CD4-positive, alpha-beta T cell treated with Interferon gamma for 1 hour (primary cell): ENCODE measurements around the gene NSFL1C.
A peak's percentile ranks its signal among the peaks of the same experiment; 100 is the strongest.

Experiments used
- DNase-seq: peaks from one replicate; pipeline ENCODE4 v3.0.0-alpha.2; 2020

NSFL1C gene

DNA sequence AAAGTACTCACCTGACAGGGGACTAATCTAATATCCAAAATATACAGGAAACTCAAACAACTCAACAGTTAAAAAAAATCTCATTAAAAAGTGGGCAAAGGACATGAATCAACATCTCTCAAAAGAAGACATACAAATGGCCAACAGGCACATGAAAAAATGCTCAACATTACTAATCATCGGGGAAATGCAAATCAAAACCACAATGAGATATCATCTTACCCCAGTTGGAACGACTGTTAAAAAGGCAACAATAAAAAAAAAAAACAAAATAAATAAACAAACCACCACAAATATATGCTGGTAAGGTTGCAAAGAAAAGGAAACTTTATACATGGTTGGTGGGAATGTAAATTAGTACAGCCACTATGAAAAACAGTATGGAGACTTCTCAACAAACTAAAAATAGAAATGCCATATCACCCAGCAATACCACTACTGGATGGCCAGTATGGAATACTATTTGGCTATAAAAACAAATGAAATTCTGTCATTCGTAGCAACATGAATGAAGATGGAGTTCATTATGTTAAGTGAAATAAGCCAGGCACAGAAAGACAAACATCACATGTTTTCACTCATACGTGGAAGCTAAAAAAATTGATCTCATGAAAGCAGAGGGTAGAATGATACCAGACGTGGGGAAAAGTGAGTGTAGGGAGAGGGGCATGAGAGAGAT is 17.9 kb upstream of the NSFL1C start:
- DNase-seq = no peak

DNA sequence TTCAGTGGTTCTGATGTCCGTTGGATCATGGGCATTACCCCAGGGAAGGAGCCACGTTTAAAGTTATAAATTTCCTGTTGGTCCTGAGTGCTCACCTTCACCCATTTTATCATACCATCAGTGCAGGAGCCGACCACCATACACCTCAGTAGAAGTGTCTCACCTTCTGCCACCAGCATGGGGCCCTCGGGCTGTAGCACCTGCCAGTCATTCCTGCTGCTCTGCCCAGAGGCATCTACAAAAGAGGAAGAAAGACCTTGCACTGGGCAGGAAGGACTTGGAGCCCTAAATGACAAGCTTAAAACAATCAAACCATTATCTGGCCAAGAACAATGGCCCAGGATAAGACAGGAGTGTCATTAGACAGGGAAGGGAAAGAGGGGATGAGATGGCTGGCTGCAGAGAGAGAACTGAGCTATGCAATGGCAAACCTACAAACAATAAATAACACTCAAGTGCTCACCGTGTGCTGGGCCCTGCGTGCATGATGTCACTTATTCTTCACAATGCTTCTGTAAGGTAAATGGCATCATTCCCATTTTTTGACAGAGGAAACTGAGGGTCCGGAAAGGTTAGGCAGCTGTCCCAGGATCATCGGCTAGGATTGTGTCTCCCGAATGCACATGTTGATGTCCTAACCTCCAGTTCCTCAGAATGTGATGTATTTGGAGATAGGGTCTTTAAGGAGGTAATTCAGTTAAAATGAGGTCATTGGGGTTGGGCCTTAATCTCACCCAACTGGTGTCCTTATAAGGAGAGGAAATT is 13.4 kb upstream of the NSFL1C start:
- no peak for DNase-seq

DNA sequence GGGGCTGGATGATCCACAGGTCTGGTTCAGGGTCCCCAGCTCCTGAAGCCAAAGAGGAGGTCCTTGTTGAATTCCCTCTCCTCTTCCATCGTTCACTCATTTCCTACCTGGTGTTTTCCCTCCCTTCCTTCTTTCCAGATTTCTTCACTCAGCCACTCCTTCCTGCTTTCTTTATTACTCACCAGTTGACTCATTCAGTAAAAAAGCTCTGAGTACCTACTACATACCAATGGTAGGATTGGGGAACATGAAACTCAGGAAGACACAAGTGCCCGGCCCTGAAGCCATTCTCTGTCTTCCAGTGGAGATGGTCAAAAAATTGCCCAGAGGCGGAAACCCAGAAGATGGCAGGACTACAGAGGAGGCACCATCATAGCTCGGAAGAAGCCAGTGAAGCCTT is 11.9 kb upstream of the NSFL1C start:
- no peak for DNase-seq

DNA sequence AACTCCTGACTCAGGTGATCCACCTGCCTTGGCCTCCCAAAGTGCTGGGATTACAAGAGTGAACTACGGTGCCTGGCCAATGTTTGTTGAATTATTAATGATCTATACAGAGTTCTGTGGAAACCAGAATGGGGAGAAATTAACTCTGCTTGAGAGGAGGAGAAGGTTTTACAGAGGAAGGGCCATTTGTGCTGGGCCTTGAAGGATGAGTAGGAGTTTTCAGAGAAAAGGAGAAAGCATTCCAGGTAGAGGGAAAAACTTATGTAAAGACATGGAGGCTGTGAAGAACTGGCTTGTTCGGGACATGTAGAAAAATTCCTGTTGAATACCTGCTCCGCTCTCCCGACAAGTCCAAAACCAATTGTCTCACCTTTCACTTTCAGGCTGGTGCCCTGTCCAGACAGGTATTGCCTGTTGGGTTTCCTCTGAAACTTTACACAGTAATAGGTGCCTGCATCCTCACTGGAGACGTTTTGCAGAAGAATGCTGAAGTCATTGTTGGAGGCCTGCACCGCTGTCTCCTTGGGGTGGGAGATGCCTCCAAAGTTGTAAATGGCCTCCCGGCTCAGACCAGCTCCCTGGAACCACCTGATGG is 11.3 kb upstream of the NSFL1C start:
- no peak for DNase-seq

DNA sequence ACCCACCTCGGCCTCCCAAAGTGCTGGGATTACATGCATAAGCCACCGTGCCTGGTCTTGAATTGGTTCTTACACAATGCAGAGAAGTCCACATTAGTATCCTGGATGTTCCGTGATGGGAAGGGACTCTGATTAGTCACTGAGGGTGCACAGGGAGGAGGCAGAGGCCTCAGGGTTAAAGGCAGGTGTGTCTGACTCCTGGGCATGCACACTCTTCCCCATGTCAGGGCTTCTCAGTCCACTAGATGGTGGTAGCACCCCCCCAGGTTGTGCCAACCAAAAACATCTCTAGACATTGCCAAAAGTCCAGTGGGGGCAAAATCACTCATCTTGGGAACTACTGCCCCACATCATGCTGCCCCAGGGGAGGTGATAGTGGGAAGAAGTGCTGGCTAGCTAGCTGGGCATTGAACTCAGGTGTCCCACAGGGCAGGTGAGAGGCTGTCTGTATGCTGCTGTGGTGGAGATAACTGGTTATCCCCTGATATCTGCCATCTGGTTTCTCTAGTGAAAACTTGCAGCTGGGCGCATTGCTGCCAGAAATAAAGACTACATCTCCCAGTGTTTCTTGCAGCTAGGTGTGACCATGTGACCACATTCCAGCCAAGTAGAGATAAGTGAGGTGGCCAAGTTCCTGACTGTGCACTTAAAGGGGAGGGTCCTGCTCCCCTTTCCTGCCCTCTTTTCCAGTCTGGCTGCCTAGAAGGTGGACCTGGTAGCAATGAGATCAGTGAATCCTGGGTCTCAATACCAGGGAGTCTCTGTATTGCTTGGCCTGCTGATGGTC is 8.4 kb upstream of the NSFL1C start:
- no peak for DNase-seq

DNA sequence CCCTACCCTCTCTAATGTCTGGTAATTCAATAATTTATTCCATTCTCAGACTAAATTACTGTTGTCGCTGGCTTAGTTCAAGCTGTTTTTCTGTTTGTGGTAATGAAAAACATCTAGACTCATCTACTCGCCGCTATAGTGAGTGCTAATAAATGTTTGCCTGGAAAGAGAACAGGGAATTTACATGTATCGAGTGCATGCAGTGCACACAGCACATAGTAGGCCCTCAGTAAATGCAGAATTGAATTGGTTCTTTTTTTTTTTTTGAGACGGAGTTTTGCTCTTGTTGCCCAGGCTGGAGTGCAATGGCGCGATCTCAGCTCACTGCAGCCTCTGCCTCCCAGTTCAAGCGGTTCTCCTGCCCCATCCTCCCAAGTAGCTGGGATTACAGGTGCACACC is 7.7 kb upstream of the NSFL1C start:
- no peak for DNase-seq

DNA sequence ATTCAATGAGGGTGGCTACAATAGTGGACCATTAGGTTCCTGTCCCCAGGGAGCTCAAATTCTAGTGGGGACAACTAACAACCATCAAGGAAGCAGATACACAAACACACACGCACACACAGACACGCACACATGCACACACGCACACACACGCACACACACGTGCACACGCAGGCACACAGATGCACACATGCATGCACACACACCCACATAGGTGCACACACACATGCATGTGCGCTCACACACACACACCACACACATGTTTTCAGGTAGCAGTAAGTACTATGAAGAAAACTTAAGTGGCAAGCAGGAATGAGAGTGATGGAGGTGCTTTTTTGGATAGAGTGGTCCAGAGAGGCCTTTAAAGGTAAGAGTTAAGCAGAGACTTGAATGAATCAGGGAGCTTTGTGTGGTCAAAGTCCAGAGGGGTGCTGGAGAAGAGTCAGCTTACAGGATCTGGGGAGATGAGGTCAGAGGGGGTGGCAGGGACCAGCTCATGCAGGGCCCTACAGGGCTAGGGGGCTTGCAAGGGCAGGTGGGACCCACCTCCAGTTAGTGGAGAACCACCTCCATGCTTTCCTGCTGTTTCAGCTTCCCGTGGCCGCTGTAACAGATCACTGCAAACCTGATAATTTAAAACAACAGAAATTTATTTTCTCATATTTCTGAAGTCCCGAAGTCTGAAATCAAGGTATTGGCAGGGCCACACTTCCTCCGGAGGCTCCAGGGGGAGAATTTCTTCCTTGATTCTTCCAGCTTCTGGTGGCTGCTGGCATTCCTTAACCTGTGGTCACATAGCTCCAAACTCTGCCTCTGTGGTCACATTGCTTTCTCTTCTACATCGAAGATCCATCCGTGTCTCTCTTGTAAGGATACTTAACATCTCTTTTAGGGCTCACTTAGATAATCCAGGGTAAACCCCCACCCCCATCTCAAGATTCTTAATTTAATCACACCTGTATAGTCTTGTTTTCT is 6.9 kb upstream of the NSFL1C start:
- no peak for DNase-seq

DNA sequence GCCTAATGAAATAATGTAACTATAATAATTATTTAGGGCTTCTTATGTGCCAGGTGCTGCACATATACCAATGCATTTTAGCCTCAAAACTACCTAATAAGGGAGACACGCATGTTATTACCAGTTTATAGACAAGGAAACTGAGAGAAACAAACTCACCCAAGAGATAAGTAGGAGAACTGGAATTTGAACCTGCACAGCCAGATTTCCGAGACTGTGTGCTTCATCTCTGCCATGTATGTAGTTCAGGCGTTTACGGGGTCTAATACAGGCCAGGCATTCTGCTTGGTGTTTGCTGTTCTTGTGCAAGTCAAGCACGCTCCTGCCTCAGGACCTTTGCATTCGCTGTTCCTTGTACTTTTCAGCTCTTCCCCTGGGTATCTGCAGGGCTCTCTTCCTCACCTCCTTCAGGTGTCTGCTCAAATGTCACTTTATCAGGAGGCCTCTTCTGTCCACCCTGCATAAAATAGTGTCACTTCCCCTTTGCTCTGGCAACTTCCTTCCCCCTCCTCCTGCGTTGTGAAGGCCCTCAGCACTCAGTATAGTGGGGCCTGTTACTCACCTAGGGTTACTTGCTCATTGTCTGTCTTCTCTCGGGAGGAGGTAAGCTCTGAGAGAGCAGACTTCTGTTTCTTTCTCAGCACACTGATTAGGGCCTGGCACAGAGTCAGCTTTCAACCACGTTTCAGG is 6.1 kb upstream of the NSFL1C start:
- peak; percentile 46 for DNase-seq

DNA sequence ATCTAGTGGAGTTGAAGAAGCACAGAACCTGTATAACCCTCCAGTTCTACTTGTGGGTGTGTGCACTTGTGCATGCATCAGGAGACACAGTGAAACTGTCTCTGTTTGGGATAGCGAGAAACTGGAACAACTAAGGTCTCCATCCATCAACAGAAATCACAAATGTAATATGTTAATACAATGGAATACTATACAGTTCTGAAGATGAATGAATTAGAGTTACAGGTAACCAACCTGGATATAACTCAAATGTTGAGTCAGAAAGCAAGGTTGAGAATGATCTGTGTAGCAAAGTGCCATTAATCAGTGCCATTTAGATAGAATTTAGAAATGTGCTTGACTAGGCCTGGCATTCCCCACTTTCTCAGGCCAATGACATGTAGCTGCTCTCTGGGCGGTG is 4.6 kb upstream of the NSFL1C start:
- DNase-seq = no peak

DNA sequence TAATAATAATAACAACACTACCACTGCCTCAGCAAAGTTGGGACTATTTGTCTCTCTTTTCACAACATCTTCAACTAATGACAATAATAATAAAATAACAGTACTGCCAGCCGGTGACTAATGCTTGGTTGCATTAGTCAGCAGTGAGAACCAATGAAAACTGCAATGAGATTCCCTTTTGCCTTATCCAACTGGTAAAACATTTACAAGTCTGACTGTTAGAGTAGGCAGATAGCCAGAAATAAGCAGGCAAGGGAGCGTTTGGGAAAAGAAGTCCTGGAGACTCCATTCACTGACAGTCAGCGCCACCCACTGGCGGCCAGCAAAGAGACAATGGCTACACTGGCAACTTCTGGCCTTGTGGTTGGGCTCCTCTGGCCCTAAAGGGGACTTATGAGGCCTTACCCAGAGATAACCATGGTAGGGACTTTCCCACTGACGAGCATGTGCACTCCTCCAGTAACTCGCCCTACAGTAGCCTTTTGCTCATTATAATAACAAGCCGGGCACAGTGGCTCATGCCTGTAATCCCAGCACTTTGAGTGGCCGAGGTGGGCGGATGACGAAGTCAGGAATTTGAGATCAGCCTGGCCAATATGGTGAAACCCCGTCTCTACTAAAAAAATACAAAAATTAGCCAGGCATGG is 3.4 kb upstream of the NSFL1C start:
- DNase-seq = peak; percentile 38

DNA sequence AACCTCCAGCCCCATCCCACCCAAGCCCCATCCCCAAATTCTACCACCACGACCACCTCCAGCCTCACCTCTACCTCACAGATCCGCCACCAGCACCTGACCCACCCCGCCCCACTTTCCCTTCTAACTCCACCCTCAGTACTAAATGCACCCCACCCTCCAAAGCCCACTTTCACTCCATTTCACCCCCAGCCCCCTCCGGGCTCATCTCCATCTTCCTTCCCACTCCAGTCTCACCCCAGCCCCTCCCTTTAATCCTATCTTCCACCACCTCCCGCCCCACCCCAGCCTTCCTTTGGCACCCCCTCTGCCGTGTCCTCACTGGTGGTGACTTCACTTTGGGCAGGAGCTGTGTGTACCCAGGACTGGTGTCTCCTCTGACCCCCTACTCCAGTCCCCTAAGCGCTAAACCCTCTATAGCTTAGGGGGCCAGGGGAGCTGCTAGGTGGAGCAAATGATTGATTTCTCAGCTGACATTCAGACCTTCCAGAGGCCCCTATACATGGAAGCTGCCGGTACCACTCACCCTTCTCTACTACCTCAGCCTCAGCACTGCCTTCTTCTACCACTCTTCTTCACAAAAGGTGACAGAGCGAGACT is 2.8 kb upstream of the NSFL1C start:
- no peak for DNase-seq

DNA sequence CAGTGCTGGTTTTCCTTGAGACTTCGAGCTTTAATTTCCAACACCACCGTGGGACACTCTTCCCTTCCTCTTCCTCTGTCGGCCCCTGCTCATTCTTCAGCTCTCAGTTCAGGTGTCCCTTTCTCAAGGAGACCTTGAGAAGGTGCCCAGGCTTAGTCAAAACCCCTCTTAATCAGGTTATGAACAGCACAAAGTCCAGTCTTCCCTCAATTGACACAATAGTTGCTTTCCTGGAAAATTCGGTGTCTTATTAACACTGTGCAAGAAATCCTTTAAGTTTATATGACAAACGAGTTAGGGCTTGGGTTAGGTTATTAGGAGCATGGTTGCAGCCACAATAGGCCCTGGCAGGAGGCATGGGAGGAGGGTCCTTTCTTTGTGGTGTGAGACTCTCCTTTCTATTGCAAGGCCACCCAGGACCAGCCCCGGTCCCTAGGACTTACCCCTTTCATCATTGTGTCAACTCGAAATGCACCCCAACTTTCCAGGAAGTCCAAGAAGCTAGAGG is 1.5 kb upstream of the NSFL1C start:
- DNase-seq = no peak

DNA sequence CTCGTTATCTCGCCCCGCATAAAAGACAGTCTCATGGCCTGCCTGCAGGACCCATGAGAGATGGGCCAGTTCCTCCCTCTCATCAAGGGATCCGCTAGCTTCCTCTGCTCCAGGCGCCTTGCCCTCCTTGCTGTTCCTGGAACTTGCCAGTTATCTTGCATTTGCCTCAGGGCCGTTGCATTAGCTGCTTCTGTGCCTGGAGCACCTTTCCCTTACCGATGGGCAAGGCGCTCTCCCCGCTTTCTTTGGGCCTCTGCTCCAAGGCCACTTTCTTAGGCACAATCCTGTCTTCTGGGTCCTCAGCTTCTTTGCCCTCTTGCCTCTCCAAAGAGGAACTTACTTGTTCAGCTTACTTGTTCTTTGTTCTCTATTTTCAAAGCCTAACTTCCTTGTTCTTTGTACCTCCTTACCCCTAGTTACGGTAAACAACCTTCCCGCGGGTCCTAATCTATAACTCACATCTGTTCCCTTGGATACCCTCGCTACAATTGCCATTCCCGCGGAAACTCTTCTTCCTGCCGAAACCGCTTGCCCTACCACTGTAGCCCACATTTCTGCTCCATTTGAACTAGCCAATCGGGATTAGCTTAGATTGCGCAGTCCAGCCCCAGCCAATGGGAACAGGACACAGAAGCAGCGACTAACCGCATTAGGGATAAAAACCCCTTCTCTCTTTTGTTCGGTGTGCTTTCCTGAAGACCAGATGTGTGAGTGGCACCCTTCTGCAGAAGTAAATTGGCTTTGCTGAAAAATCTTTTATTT is 887 bp upstream of the NSFL1C start:
- DNase-seq = peak; percentile 67

DNA sequence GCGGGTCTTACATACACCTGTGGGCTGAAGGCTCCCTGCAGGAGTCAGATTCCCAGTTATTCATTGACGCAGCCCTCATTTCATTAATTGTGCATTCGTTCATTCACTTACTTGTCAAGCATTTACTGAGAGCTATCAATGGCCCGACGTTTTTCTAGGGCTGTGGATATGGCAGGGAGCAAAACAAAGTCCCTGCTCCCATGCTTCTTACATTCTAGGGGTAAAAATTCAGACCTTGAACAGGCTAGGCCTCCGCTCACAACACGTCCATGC is 369 bp upstream of the NSFL1C start:
- DNase-seq = no peak

DNA sequence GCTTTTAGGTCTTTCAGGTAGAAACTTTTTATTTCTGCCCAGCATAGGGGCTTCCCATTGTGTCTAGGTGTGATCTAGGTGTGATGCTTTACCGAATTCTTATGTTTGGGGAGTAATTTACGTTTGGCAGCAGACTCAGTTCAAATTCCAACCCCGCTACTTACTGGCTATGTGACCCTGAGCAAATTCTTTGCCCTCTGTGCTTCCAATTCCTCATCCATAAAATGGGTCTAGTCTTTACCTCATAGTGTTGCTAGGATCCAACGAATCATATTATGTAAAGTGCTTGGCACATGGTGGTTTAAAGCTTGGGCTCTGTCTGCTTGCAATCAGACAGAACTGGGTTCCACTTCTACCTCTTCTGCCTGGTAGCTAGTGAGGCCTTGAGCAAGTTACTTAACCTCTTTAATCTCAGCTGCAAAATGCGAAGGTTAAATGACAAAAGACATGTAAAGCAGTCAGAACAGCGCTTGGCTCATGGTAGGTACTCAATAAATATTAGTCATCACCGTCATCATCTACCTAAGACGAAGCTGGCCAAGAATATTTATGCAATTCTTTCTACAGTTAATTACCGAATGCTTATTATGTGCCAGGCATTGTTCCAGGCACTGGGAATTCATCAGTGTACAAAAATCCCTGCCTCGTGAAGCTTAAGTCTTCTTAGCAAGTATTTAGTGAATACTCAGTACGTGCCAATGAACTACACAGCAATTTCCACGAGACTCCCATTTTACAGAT is 1.0 kb downstream of the NSFL1C start:
- DNase-seq = no peak

DNA sequence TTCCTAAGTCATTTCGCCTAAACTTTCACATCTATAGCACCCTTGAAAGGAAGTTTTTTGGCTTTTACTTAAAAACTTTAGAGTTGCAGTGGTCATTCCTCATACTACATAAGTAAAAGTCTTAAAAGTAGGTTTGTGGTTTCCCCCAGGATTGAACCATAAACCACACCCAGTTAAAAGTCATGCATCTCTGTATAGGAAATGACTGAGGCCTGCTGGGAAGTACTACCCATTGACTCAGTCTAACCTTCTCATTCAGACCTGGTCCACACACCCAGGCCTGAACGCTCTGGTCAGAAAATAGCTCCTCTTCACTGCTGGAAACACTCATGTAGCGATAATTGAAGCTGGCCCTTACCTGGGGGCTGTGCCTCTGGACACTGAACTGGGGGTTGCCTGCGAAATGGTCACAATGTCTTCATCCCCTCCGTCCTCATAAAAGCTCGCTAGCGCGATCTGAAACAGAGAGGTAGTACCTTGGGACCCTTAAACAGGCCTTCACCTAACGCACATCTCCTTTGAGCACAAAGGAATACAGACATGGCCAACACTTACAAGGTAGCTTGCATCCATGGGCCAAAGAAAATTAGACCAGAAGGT is 2.6 kb downstream of the NSFL1C start:
- DNase-seq = no peak

DNA sequence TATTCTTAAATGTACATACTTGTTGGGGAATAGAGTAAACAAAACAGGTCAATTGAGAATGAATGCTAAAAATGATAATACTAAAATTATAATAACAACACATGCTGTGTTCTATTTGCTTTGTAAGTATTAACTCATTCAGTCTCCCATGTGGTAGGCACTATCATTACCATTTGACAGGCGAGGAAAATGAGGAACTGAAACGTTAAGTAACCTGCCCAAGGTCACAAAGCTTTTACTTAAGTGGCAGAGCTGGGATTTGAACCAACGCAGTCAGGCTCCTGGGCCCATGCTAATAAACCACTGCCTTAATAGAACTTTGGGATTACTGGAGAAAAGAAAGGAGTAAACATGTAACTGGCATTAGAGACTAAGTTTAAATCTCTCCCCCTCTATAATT is 3.8 kb downstream of the NSFL1C start:
- DNase-seq = no peak

DNA sequence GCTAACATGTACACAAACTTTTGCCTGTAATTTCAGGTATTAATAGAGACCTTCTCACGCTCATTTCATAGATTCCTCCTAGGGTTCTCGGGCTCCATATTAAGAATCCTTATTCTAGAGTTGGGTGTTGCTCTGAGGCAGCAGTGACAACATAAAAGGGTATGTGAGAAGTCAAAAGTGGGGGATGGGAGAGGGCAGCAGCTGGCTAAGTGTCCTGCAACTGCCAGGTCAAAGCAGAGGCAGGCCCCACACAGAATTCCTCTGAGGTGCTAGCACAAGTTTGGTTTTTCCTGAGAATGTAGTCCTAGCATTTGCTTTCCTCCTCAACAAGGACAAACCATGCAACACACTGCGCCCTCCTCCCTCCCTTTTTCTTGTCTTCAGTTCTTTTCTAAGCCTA is 4.6 kb downstream of the NSFL1C start:
- DNase-seq = no peak

DNA sequence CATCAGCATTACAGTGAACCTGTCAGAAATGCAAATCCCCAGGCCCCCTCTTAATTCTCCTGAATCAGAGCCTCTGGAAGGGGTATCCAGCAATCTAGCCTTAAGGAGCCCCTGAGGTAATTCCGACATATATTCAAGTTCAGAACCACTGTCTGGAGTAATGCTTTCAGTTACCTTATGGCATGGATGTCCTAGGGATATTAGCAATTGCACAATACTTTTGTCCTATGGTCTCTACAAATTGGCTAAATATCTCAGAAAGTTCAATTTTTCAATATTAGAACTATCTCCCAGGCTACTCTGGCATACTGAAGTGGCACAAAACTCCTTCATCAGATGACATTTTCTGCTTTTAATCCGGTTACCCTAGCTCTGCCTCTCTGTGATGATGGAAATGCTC is 6.4 kb downstream of the NSFL1C start:
- no peak for DNase-seq
